ENCODE data around the gene SERPINE2. TPM values are rescaled to one million over a fixed set of nuclear protein-coding genes. Genes with fewer than 3 reads are reported as not detected.

SERPINE2 gene
- total RNA-seq, 6 donors from 2014 or later, result 1.0 to 11.7 (median 3.3) TPM

DNA sequence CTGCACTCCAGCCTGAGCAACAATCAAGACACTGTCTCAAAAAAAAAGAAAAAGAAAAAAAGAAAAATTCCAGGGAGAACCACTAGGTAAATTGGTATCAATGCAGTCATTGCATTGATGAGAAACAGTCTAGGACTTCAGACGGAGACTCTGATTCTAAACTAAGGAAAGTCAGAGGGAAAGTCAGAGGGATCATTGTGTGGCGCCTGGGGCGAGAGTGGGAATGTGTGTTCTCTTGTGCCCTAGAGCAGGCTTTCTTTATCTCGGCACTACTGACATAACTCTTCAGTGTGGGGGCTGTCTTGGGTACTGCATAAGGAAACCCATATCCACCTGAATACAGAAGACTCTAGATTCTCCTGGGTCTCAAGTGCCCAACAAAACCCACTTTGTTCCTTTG, 24.8 kb downstream of the SERPINE2 start:
- Histone ChIP-seq H3K4me1 (no peaks in the 10 kb centered on the region), H3K4me3 (no peak overlapping the region), H3K27ac (no peak overlapping the region), H3K9me3 (no peaks in the 10 kb centered on the region), H3K27me3 (no peaks in the 10 kb centered on the region), H3K36me3 (no peaks in the 10 kb centered on the region)
- no peak for DNase-seq
- WGBS, 2 donors, result 92 to 93% methylated on average over 4 of the region's 4 CpGs
- TF ChIP-seq EP300 (IDR thresholded peaks at IDR 0.05) (no peak), POLR2A (IDR thresholded peaks at IDR 0.05) (no peak), POLR2AphosphoS5 (IDR thresholded peaks at IDR 0.05) (no peak)
- TF ChIP-seq, protein P1, sequence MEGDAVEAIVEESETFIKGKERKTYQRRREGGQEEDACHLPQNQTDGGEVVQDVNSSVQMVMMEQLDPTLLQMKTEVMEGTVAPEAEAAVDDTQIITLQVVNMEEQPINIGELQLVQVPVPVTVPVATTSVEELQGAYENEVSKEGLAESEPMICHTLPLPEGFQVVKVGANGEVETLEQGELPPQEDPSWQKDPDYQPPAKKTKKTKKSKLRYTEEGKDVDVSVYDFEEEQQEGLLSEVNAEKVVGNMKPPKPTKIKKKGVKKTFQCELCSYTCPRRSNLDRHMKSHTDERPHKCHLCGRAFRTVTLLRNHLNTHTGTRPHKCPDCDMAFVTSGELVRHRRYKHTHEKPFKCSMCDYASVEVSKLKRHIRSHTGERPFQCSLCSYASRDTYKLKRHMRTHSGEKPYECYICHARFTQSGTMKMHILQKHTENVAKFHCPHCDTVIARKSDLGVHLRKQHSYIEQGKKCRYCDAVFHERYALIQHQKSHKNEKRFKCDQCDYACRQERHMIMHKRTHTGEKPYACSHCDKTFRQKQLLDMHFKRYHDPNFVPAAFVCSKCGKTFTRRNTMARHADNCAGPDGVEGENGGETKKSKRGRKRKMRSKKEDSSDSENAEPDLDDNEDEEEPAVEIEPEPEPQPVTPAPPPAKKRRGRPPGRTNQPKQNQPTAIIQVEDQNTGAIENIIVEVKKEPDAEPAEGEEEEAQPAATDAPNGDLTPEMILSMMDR (IDR thresholded peaks at IDR 0.05), result no peak
- ATAC-seq (ENCODE audit: low FRiP score in 2 of 2), result no peak

DNA sequence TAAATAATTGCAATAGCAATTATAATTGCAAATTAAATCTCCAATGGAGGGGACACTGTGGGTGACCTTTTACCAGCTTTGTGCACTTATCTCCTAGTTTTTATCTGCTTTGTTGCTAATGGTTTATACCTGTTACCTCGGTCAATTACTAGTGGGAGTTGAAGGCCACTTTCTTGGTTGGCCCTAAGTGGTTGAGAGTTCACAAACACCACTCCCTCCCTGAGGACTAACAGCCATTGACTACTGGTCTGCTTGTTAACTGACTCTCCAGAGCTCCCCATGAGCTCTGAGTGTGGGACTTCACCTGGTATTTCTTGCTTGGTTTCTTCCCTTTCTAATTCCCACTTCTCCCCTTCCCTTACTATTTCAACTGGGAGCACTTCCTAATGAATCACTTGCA, 27.2 kb downstream of the SERPINE2 start:
- Histone ChIP-seq H3K9me3 (no peaks in the 10 kb centered on the region), H3K27ac (no peak overlapping the region), H3K36me3 (no peaks in the 10 kb centered on the region), H3K4me1 (no peaks in the 10 kb centered on the region), H3K27me3 (no peaks in the 10 kb centered on the region), H3K4me3 (no peak overlapping the region)
- TF ChIP-seq EP300 (IDR thresholded peaks at IDR 0.05) (no peak), POLR2A (IDR thresholded peaks at IDR 0.05) (no peak), POLR2AphosphoS5 (IDR thresholded peaks at IDR 0.05) (no peak)
- TF ChIP-seq, protein P1 (IDR thresholded peaks at IDR 0.05), result no peak
- WGBS, 2 donors, result 94% methylated on average over 1 of the region's 1 CpG
- DNase-seq, result no peak
- no peak for ATAC-seq (ENCODE audit: low FRiP score in 2 of 2)

DNA sequence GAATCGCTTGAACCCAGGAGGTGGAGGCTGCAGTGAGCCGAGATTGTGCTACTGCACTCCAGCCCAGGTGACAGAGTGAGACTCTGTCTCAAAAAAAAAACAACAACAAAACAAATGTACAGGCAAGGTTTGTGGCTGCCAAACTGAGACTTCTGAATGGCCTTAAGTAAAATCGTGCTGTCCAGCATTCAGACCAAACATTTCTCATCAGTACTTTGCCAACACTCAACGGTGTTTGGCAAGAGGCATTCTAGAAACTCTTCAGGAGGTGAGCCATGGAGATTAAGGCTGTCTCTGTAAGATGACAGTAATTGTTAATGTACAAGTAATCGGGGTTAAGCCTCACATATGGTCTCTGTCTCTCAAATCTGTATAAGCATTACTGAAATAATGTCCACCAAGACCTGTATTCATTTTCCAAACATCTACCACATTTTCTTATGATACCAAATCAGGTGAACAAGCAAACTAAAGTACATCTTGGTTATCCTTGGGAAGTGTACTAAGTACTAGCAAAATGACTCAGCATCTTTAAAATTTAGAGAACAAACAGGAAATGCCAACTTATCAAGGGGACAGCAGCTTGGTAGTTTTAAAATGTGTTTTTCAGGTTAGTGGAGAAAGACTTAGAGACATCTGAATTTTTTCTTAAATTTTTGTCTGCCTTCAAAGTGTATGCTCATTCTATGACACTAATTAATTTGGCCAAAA, 29.3 kb downstream of the SERPINE2 start:
- Histone ChIP-seq H3K27me3 (no peaks in the 10 kb centered on the region), H3K36me3 (no peaks in the 10 kb centered on the region), H3K4me1 (no peaks in the 10 kb centered on the region), H3K9me3 (no peaks in the 10 kb centered on the region), H3K27ac (no peak overlapping the region), H3K4me3 (no peak overlapping the region)
- WGBS, 2 donors, result 77 to 80% methylated on average over 5 of the region's 5 CpGs
- TF ChIP-seq, protein P1 (IDR thresholded peaks at IDR 0.05), result no peak
- no peak for TF ChIP-seq POLR2AphosphoS5 (IDR thresholded peaks at IDR 0.05)
- TF ChIP-seq EP300 (IDR thresholded peaks at IDR 0.05), result no peak
- ATAC-seq (ENCODE audit: low FRiP score in 2 of 2), result no peak
- DNase-seq, result no peak

DNA sequence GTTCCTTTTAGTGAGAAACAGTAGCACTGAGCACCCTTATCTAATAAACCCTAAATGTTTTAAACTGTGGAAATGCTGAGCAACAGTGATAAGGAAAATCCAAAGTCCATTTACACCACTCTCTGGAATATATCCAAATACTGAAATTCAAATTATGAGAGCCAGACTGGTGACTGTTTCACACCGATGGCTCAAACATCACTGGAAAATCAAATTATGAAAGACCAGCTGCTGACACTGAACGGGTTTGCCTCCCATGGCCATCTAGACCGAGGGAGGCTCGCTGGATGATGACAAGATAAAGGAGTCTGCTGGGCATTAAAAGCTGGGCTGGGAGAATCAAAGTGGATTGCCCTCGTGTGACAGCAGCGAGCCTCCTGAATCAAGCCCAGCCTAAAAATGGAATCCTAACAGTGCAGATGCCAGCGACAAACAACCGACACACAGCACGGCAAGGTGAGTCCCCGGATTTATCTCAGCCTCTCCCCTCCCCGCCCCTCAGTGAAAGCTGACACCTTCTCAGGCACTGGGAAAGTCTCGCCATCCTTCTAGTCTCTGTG, 30.3 kb downstream of the SERPINE2 start:
- peak in 1 of 2 donors; percentile 11 for ATAC-seq (ENCODE audit: low FRiP score in 2 of 2)

More for the DNA sequence above, 30.3 kb downstream of the SERPINE2 start:
- no peaks in the 10 kb centered on the region for H3K36me3 ChIP-seq
- no peaks in the 10 kb centered on the region for H3K27me3 ChIP-seq
- TF ChIP-seq POLR2AphosphoS5 (IDR thresholded peaks at IDR 0.05) (no peak), EP300 (IDR thresholded peaks at IDR 0.05) (no peak), POLR2A (IDR thresholded peaks at IDR 0.05) (no peak)
- TF ChIP-seq, protein P1 (IDR thresholded peaks at IDR 0.05), result no peak
- H3K4me1 ChIP-seq, result no peaks in the 10 kb centered on the region
- WGBS, 2 donors, result 68 to 77% methylated on average over 10 to 12 of the region's 12 CpGs
- no peak overlapping the region for H3K27ac ChIP-seq
- DNase-seq, result no peak
- H3K4me3 ChIP-seq, result no peak overlapping the region
- H3K9me3 ChIP-seq, result no peaks in the 10 kb centered on the region

Measured in upper lobe of left lung (tissue), 6 donors.